MM.1S (cell line): ENCODE measurements around the gene FYN.

Experiments
- DNase-seq: peaks from one replicate; pipeline ENCODE4 v3.0.0-alpha.2; 2015
- H2AFZ ChIP-seq: fragments of 300-600 bp; sonication (generic); 2 replicates; pipeline ENCODE4 v1.6.0; 2016; ENCODE audit warnings: antibody characterized with exemption, low read length
- H3F3A ChIP-seq: fragments of 300-600 bp; sonication (generic); 2 replicates; pipeline ENCODE4 v1.6.1; 2016; ENCODE audit warnings: mild to moderate bottlenecking, antibody characterized with exemption, low read length, moderate library complexity, mixed read lengths; ENCODE audit not compliant: insufficient read depth
- H3K27ac ChIP-seq: fragments of 300-600 bp; sonication (generic); 2 replicates; pipeline ENCODE4 v1.5.1; 2016; ENCODE audit warnings: mild to moderate bottlenecking, low read length
- H3K27me3 ChIP-seq: fragments of 300-600 bp; sonication (generic); replicated peaks from 2 replicates; pipeline ENCODE4 v1.6.0; 2016; ENCODE audit warnings: low read length; ENCODE audit not compliant: insufficient read depth
- H3K36me3 ChIP-seq: fragments of 300-600 bp; sonication (generic); replicated peaks from 2 replicates; pipeline ENCODE4 v1.6.1; 2016; ENCODE audit warnings: mild to moderate bottlenecking, low read length, mixed read lengths; ENCODE audit not compliant: insufficient read depth
- H3K4me1 ChIP-seq: fragments of 300-600 bp; sonication (generic); 2 replicates; pipeline ENCODE4 v1.6.1; 2016; ENCODE audit warnings: low read length, mixed read lengths
- H3K4me2 ChIP-seq: fragments of 300-600 bp; sonication (generic); 2 replicates; pipeline ENCODE4 v1.6.0; 2016; ENCODE audit warnings: low read depth, low read length
- H3K4me3 ChIP-seq: fragments of 300-600 bp; sonication (generic); 2 replicates; pipeline ENCODE4 v1.5.1; 2016; ENCODE audit warnings: low read length, mixed read lengths
- H3K79me2 ChIP-seq: fragments of 300-600 bp; sonication (generic); 2 replicates; pipeline ENCODE4 v1.6.1; 2016; ENCODE audit warnings: mixed run types, low read length, mixed read lengths
- H3K9ac ChIP-seq: fragments of 300-600 bp; sonication (generic); 2 replicates; pipeline ENCODE4 v1.6.1; 2016; ENCODE audit warnings: low read length, mixed read lengths
- H3K9me2 ChIP-seq: fragments of 300-600 bp; sonication (generic); replicated peaks from 2 replicates; pipeline ENCODE4 v1.6.1; 2016; ENCODE audit warnings: mild to moderate bottlenecking, low read length, mixed read lengths; ENCODE audit not compliant: insufficient read depth
- H3K9me3 ChIP-seq: fragments of 300-600 bp; sonication (generic); replicated peaks from 2 replicates; pipeline ENCODE4 v1.6.1; 2016; ENCODE audit warnings: mild to moderate bottlenecking, low read length, mixed read lengths; ENCODE audit not compliant: insufficient read depth
- H4K20me1 ChIP-seq: fragments of 300-600 bp; sonication (generic); 2 replicates; pipeline ENCODE4 v1.6.1; 2016; ENCODE audit warnings: mild to moderate bottlenecking, low read length, moderate library complexity, mixed read lengths; ENCODE audit not compliant: insufficient read depth
- CTCF ChIP-seq: fragments of 300-600 bp; sonication (generic); IDR thresholded peaks from 2 replicates; pipeline ENCODE4 v1.5.1; 2016; ENCODE audit warnings: antibody characterized with exemption, low read length, mixed read lengths
- EZH2 ChIP-seq: fragments of 300-600 bp; sonication (generic); optimal IDR thresholded peaks from 2 replicates; pipeline ENCODE3; 2017; ENCODE audit warnings: low read depth, mild to moderate bottlenecking, antibody characterized with exemption, low read length, mixed read lengths
- EZH2phosphoT487 ChIP-seq: fragments of 300-600 bp; sonication (generic); IDR thresholded peaks from 2 replicates; pipeline ENCODE4 v1.6.1; 2018; ENCODE audit warnings: antibody characterized with exemption, low read length

Gene FYN

DNA sequence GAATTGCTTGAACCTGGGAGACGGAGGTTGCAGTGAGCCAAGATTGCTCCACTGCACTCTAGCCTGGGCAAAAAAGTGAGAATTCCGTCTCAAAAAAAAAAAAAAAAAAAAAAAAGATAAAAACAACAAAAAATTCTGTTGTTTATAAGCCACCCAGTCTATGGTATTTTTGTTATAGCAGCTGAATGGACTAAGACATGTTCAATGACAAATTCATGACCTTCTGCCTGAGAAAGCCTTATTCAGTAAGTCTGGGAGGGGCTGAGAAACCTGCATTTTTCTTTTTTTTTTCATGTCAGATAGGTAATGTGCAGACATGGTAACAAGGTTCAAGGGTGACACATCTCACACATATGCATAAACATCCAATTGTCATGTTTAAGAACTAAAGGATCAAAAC is 227.2 kb downstream of the FYN start:
- H4K20me1 ChIP-seq, result no peaks in the 10 kb centered on the region
- H3K9me2 ChIP-seq, result no peaks in the 10 kb centered on the region
- no peak overlapping the region for H2AFZ ChIP-seq
- H3K79me2 ChIP-seq, result no peaks in the 10 kb centered on the region
- TF ChIP-seq EZH2phosphoT487, result no peak
- TF ChIP-seq EZH2, result no peak
- no peak for TF ChIP-seq CTCF
- H3K4me2 ChIP-seq, result no peak overlapping the region
- no peaks in the 10 kb centered on the region for H3K27me3 ChIP-seq
- no peak overlapping the region for H3K4me3 ChIP-seq
- H3K27ac ChIP-seq, result no peak overlapping the region
- no peaks in the 10 kb centered on the region for H3K9me3 ChIP-seq
- H3K4me1 ChIP-seq, result no peaks in the 10 kb centered on the region
- H3K9ac ChIP-seq, result no peak overlapping the region
- H3K36me3 ChIP-seq, result no peaks in the 10 kb centered on the region
- H3F3A ChIP-seq, result no peaks in the 10 kb centered on the region
- no peak for DNase-seq

DNA sequence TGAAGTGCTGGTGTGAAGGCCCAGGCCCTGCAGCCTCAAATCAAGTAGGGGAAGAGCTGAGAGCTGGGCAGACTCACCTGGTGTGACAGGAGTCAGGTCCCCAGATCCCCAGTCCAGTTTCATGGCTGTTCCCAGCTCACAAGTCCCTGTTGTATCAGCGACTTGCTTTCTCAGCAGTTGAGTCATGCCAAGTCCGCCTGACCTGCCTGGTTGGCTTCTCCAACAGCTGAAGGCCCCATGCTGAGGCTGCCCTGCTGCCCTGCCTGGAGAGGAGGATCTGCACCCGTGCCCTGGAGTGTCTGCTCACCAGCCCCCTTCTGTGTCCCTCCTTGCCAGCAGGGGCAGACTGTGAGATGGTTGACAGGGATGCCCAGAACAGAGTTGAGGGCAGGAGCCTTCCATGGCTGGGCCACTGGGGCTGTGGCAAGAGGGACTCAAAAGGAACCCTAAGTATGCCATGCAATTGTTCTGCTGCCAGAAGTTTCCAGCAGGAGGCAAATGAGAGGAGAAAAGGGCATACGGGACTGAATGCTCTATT is 228.3 kb downstream of the FYN start:
- no peaks in the 10 kb centered on the region for H3K36me3 ChIP-seq
- no peak for TF ChIP-seq EZH2
- TF ChIP-seq EZH2phosphoT487, result no peak
- TF ChIP-seq CTCF, result no peak
- H3K4me1 ChIP-seq, result no peaks in the 10 kb centered on the region
- H3K9me3 ChIP-seq, result no peaks in the 10 kb centered on the region
- no peak for DNase-seq
- H2AFZ ChIP-seq, result no peak overlapping the region
- no peak overlapping the region for H3K27ac ChIP-seq
- no peaks in the 10 kb centered on the region for H4K20me1 ChIP-seq
- no peaks in the 10 kb centered on the region for H3K9me2 ChIP-seq
- H3F3A ChIP-seq, result no peaks in the 10 kb centered on the region
- no peaks in the 10 kb centered on the region for H3K27me3 ChIP-seq
- no peak overlapping the region for H3K4me2 ChIP-seq
- H3K9ac ChIP-seq, result no peak overlapping the region
- H3K79me2 ChIP-seq, result no peaks in the 10 kb centered on the region
- H3K4me3 ChIP-seq, result no peak overlapping the region

GRCh38 chr6:111642463-111643158 is 230.6 kb downstream of the FYN start:
- Histone ChIP-seq H3K36me3 (no peaks in the 10 kb centered on the region), H3K4me2 (peak overlapping the region; percentile 27; the same call in 1 of the 2 replicates), H3K9ac (no peak overlapping the region), H3K27me3 (no peaks in the 10 kb centered on the region), H3K27ac (no peak overlapping the region), H4K20me1 (no peaks in the 10 kb centered on the region), H2AFZ (peak overlapping the region; percentile 35), H3K9me2 (no peaks in the 10 kb centered on the region), H3K4me3 (no peak overlapping the region), H3K79me2 (no peaks in the 10 kb centered on the region), H3K9me3 (no peaks in the 10 kb centered on the region), H3F3A (no peaks in the 10 kb centered on the region), H3K4me1 (no peaks in the 10 kb centered on the region)
- peak; percentile 52 for DNase-seq
- TF ChIP-seq EZH2phosphoT487 (no peak), EZH2 (no peak), CTCF (peak; percentile 63)
